Testis (tissue), 2 donors: ENCODE data around the gene EDNRA.

Source experiments
- CTCF ChIP-seq, 3 experiments: fragments of 450-650 bp in 2 of 3; fragments of 200-600 bp in 1 of 3; sonication (generic) in 1 of 3; IDR thresholded peaks; one replicate each; pipeline ENCODE4 v1.5.1; 2016 to 2019; ENCODE audit warnings: antibody characterized with exemption in 3 of 3, mild to moderate bottlenecking in 2 of 3, moderate library complexity in 1 of 3
- POLR2A ChIP-seq: fragments of 450-650 bp; IDR thresholded peaks from one replicate; pipeline ENCODE4 v1.6.1; 2017; ENCODE audit warnings: antibody characterized with exemption, mild to moderate bottlenecking, moderate library complexity

GRCh38 chr4:147493307-147493706 lies 12.4 kb downstream of the EDNRA start:
- no peak for TF ChIP-seq CTCF (IDR thresholded peaks at IDR 0.05)
- TF ChIP-seq POLR2A = no peak
